Measurements from ENCODE around the gene RASGRP2.
A peak's percentile ranks its signal among the peaks of the same experiment; 100 is the strongest.

The RASGRP2 gene

DNA sequence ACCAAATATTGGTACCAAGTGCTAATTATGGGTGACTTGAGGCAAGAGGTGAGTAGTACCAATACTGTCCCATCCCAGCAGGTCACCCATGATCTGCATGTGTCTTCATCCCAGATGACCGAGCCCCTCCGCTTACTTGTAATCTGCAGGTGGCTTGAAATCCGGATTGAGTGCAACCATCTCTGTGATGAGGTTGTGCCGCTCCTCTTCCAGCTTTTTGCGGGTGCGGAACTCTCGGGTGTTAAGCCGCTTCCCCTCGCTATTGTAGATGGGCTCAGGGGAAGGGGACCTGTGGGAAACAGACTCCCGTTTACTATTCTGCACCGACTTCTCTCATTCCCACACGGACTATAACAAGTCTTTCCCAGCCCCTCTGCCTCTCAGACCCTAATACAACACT, 26.2 kb upstream of the RASGRP2 start:
- no peak for DNase-seq (ENCODE audit: low spot score)

DNA sequence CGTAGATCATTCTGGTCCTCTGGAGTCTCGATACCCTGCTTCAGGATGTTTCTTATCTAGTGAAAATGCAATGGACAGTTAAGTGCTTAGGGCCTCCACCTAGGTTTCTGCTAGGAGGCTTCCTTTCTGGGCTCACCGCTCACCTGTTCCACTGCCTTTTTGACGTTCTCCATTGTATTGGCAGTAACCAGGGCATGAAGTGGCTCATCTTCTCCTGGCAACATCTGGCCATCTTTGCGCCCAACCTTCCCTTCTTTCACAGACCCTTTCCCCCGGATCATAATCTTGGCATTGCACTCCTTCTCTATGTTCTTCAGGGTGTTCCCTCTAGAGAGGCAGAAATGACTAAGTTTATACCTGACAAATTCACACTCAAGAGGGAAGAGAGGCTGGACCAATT, 25.3 kb upstream of the RASGRP2 start:
- DNase-seq (ENCODE audit: low spot score), result no peak

DNA sequence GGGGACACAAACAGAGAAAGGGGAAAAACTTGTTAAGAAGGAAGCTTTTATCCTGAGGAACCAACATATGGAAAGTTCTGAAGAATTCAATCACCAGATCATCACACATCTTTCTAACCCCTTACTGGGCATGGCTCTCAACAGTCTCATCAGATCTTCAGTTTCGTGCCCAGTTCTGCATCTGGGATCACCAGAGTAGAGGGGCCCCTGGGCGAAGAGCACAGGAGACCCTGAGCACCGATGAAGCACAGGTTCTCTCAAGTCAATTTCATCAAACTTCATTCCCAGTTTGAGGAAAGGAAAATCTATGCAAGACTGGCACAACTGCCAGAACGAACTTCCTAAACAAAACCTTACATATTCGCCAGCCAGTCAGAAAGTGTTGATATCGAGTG, 24.4 kb upstream of the RASGRP2 start:
- DNase-seq (ENCODE audit: low spot score), result no peak

DNA sequence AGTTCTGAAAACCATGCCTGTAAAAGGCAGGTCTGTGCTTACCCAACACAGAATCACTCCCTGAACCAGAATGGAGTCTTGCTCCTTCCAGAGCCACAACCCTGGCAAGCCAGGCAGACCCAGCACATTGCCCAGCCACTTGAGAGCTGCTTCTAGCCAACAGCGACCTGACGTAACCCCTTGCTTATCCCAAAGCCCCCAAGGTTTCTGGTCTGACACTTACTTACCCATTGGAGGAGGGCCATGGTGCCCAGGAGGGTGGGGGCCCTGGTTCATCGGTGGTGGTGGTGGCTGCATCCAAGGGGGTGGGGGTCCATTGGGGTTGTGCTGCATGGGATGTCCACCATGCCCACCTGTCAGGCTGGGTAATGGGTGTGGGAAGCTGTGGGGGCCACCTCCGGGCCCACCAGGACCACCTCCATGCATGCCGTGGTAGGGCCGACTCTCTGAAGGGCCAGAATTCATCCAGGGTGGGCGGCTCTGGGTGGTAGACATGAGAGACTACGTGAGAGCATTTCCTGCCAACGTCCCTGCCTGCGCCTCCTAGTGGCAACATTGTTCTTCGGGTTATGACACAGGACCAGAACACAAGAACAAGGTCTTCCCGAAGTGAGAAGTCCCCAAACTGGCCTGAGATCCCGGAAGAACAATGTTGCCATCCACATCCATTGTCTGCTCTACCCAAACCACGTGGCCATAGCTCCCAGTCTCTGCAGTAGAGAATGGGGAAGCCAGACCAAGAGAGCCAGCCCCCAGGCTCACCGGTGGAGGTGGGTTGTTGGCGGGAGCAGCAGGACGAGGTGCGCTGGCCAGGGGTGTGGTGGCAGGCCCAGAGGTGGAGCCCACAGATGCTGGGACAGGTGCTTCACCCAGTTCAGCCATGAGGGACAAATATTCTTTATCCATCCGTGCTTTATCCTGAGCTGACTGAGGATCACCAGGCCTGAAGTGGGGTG, 23.7 kb upstream of the RASGRP2 start:
- DNase-seq (ENCODE audit: low spot score), result peak; percentile 64

DNA sequence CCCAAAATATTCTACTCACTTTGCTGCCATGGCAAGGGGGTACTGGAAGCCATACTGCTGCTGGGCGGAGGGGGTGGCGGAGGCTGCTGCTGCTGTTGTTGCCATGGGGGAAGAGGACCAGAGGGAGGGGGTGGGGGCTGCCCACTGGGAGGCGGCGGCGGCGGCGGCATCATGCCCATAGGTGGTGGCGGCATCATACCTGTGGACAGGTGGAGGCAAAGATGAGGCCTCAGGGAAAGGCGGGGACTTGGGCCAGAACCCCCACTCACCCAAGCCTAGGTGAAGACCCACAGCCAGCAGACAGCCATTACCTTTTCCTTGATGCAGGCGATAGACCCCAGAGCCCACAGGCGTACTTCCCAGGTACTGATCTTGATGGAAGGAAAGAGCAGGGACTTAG, 22.9 kb upstream of the RASGRP2 start:
- DNase-seq (ENCODE audit: low spot score), result no peak

DNA sequence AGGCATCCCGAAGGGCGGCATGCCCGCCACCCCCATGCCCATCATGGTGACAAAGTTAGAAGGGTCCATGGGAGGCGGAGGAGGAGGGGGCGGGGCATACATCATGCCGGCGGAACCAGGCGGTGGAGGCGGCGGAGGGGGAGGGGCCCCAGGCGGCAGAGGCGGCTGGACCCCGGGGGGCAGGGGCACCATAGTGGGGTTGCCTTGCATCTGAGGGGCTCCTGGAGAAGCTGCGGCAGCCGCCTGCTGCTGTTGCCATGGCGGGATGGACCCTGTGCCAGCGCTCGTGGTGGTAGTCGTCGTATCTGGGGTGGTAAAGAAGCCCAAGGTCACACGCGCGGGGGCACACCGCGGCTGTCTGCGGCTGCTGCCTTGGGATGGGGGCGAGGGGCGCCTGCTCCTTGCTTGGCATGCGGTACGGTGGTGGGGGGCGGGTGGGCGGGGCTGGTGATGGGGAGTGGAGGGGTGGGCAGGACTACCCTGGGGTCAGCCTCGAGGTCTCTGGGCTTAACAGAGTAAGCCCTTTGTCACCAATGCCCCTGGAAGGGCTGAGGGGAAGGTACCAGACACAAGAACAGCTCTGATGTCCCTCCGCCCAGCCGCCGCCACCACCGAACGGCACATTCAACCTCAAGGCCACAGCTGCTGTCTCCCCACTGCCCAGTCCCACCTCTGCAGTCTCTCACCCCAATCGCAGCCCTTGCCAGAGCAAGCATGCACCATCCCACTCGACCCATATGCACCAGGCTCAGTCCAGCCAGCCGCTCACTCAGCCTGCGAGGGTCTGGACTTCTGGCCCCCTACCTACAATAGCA, 22.1 kb upstream of the RASGRP2 start:
- DNase-seq (ENCODE audit: low spot score), result no peak

DNA sequence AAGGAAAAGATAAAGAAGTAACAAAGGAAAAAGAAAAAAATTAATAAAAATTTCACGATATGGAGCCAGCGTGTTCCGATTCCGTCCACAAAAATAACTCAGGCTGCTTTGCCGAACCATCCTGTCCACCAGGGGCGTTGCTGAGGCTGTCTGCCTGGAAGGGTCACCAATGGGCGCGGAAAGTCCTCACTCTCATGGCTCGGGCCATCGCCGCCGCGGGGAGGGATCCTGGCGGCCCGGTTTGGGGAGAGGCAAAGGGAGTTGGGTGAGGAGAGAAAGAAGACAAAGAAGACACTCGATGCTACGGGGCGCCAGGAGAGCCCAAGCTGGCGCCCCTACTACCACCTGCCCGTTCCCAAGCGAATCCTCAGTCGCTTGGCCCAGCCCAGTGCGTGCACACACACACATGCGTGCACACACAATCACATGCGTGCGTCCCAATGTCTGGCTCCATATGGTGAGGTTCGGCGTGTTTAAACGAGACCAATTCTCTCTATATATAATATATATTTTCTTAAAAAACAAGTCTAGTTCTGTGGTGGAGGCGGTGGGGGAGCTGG, 21.4 kb upstream of the RASGRP2 start:
- DNase-seq (ENCODE audit: low spot score), result no peak

DNA sequence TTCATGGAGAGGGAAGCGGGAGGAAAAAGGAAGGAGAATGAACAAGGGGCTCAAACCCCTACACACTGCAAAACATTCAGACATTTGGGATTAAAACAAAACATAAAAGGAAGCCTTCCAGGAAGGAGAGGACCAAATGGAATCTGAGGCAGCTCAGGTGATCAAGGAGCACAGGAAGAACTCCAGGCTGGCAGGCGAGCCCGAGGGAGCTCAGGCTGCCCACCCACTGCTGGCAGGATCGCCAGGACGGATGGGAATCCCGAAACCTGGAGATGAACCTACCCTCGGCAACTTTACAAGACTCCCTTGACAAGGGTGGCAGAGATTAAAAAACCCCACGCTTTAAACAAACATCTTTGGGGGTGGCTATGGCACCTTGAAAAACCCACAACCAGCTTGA, 20.8 kb upstream of the RASGRP2 start:
- DNase-seq (ENCODE audit: low spot score), result no peak

DNA sequence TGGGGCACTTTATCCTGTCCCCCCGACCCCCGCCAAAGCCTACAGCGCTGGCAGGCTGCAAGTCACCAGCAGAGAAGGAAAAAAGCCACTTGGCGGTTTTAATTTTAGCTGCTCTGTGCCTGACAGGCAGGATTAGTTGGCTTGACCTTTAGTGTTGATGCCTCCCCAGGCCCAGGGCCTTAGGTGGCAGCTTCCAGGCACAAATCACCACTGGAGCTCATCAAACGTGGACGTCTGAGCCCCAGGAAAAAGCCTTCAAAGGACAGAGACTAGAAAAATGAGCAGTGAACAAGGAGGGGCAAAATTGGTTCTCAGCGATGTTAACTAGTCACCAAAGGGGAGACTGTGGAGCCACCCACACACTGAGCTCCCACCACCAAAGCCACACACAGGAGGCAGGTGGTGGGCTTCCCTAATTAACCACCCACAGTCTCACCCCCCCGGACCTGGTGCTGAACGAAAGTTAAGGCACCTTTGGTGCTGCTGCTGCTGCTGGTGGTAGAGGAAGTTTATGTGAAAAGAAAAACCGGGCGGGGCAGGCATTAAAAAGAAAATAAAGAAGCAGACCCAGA, 20.2 kb upstream of the RASGRP2 start:
- DNase-seq (ENCODE audit: low spot score), result no peak

DNA sequence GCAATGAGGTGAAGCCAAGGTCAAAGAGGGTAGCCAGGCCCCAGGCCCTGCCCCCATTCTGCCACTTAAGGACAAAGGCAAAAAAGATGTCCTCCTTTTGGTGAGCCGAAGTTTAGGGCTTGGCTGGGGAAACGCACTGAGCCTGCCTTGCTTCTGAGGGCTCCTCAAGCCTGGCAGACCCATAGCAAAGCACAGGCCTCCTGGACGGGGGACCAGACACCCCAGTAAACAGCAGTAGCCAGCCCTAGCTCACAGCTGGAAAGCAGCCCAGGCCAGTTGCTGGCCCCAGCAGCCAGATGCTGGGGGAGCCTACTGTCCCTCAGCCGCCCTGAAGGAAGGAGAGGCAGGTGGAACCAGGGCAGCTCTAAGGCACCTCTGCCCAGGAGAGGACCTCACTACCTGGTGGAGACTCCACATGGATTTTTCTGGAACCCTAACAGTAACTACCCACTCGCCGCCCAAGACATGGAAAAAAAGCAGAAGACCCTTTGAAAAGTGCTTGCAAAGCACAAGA, 19.6 kb upstream of the RASGRP2 start:
- no peak for DNase-seq (ENCODE audit: low spot score)

DNA sequence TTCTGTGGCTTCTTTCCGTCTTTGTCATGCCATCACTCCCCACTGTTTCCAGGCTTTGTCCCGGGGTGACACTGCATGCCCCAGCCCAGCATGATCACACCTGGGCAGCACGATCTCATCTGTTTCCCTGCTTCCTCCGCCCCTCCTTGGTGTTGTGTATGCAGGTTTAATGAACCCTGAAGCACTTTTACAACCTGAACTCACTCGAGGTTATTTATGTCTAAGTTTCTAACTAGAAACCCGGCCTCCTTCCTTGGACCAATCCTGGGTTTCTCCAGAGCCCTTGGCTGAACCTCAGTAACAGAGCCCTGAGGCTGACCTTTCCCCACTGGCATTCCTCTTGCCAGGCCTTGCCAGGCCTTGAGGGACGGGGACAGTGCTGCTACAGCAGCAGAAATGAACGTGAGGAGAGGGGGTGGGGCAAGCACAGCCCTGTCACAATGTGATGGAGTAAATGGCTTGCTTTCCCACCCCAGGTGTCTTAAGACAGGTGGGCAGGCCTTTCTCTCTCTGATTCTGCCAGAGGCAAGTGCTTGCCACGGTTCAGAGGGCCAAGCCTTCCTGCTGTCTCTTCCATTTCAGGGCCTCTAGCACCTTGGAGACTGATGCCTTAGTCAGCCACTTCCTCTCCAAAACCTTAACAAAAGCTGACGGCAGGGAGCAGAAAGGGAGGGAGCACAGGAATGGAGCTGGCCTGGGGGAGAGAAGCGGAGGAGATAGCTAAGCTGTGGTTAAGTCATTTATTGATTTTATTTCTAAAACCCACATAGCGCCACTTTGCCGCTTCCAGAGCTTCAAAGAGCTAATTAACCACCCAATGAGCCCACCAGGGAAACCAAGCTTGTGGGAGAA, 19.0 kb upstream of the RASGRP2 start:
- no peak for DNase-seq (ENCODE audit: low spot score)

DNA sequence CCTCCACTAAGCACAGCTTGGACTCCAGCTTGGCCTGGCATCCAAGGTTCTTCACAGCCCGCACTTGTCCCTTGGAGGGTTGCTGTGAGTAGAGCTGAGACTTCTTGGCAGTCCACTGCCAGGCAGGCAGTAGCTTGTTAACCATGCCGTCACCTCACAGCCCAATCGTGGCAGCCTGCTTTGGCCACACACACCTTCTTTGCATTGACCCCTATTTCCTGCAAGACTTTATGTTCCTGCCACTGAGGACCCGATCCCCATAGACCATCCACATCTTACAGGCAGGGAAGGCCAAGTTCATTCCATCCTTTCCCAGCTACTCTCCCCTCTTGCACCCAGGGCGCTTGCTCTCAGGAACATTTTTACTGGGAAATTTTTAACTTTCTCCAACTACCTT, 18.3 kb upstream of the RASGRP2 start:
- no peak for DNase-seq (ENCODE audit: low spot score)

DNA sequence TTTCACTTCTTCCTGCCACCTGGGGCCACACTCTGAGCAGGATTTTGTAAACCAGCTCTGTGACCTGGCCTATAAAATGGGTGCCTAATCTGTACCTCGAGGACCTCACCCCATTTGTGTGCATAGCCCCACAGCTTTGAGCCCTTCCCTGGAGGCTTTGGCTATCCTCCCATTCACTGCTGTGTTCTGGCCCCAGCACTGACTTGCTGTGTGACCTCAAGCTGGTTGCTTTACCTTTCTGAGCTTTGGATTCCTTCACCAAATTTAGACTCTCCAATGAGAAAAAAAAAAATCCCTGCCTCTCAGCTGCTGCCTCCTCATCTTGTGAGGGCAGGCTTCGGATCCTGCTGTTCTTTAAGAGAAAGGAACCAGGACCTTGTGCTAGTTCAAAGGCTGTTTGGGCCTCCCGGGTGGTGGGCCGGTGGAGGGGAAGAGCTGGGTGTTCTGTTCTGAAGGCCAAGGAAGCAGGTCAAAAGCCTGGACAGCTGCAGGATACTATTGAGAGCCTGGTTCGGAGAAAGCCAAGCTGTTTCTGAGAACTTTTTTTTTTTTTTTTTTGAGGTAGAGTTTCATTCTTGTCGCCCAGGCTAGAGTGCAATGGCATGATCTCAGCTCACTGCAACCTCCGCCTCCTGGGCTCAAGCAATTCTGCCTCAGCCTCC, 16.9 kb upstream of the RASGRP2 start:
- no peak for DNase-seq (ENCODE audit: low spot score)

DNA sequence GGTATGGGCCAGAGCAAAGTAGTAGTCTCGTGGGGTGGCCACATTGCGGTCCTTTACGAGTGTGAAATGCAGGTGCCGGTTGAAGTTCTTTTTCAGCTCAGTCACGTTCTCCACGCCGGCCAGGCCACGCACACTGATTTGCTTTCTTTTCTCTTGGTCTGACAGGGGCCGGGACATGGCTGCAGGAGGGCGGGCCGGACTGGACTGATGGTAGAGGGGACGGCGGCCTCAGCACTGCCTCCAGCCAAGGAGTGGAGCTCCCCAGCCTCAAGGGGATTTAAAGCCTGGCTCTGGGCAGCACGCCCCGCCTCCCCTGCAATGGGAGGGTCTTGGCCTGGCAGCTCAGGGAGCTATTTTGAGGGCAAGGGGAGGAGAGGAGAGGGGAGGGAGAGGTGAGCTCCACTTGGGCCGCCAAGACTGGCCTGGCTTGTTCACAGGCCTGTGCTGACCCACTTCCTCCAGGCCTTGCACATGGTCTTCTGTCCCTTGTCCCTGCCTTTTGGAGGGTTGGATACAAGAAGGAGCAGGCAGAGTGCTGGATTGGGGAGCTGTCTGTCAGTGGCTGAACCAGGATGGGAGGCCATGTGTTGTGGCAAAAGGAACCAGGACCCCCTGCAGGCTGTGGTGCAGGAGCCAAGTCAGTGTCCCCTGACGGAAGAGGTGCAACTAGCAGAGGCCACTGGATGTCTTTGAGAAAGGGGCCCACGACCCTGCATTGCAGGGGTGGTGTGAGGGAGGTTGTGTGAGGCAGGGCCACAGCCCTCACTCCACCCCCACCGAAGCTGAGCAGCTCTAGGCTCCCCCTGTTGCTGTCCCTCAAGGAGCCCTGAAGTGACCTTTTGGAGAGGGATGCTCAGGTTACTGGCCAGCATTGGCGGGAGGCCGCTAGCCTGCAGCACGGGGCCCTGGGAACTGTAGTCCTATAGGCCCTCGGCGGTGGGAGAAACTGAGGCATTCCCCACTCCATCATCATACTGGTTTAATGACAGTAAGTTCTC, 16.1 kb upstream of the RASGRP2 start, which contains the start of gene PYGM:
Gene PYGM, minus strand, starts transcription at position 253 of the 998 bp plus-strand sequence. Its CDS starts 76 bp downstream, at position 177.
- no peak for DNase-seq (ENCODE audit: low spot score)

DNA sequence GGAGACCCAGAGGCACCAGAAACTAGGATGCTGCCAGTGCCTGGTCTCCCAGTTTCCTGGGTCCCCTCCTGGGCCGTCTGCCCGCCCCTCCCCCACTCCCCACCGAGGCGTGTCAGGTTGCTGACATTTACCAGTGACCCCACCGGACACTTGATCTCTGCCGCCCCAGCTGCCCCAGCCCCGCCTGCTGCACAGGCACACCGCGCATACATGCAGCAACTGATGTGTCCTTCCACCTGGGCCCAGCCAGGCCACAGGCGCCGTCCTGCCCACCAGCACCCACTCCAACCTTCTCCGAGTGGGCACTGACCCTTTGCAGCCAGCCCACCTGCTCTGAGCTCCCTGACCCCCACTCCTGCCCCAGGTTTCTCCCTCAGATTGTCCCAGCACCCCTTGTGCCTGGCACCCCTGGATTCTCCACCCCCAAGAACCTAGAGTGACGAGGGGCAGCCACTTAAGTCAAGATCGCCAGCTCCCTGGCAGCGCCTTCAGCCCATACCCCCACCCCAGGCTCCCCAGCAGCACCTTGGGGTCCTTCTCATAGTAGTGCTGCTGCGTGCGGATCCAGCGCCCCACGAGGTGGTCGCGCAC, 15.3 kb upstream of the RASGRP2 start:
- DNase-seq (ENCODE audit: low spot score), result no peak

DNA sequence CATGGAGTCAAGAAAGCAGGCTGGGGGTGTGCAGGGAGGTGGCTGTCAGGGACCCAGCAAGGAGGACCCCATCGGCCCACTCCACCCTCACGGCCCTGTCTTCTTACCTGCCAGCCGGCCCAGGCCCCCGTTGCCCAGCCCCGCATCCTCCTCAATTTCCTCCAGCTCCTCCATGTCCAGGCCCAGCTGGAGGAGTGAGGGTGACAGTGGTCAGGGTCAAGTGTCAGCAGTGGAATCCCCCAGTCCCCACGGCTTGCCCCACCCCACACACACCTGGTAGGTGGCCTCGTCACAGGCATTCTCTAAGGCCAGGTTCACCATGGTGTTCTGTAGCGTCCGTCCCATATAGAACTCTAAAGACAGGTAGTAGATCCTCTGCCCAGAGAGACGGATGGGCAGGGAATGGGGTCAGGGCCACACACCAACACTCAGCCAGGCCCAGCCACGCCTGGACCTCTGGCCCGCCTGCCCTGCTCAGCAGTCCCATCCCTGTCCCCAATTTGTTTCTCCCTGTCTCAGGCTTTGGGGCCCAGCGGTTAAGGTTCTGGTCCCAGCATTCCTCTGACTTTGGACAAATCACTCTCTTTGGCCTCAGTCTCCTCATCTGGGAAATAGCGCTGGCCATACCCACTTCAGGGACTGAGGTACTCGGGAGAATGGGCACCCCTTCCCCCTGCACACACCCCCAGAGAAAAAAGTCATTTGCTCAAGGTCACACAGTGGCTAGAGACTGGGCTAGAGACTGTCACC, 14.6 kb upstream of the RASGRP2 start:
- DNase-seq (ENCODE audit: low spot score), result no peak

DNA sequence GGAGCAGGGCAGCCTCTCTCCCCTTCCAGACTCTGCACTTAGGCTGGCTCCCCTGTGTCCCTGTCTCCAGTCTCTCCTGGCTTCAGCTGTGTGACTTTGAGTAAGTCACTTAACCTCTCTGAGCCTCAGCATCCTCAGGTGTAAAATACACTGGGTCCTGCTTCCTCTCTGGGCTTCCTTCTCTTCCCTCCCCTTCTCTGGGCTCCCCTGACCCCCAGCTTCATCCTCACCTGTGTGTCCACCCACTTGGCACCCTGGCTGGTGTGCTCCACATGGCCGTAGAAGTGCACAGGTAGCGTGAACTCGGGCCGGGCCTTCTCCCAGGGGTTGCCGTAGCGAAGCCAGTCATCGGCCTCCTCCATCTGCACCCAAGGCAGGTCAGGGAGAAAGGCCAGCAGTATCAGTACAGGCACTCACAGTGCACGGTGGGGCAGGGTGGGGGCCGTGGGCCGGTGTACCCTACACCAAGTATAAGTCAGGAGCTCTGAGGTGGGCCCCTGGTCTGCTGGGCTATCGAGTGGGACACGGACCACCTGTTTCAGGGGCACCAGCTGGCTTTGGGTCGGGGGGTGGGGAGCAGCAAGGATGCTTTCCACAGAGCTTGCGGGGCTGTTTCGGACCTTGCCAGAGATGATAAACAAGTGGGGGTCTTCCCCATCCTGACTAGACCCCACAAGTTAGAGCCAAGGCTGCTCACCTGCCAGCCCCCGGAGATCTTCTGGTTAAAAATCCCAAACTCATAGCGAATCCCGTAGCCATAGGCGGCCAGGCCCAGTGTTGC, 13.8 kb upstream of the RASGRP2 start:
- no peak for DNase-seq (ENCODE audit: low spot score)

Measured in RKO (cell line).